CD4-positive, alpha-beta T cell (primary cell): Measurements from ENCODE around the gene PIK3R6. TPM values are rescaled to one million over a fixed set of nuclear protein-coding genes. Genes with fewer than 3 reads are reported as not detected.

Experiments
- ATAC-seq: fragments of 200-7000 bp; cut with Tn5 transposase; one replicate; pipeline ENCODE4 v1.10.0; 2022; ENCODE audit warnings: mild to moderate bottlenecking; ENCODE audit not compliant: poor library complexity
- CTCF ChIA-PET: fragments of 350-600 bp; sonication (Branson Sonifier 250); formaldehyde crosslinking; loops from one replicate; lab custom pipeline; 2021; ENCODE audit warnings: antibody characterized with exemption, inconsistent platforms; lab: Charles Lee
- POLR2A ChIA-PET: fragments of 350-600 bp; sonication (Branson Sonifier 250); formaldehyde crosslinking; loops from one replicate; lab custom pipeline; 2021; ENCODE audit warnings: antibody characterized with exemption, inconsistent platforms; lab: Charles Lee
- DNase-seq, 14 experiments: peaks; one replicate each; pipeline ENCODE4 v3.0.0-alpha.2; 2013 to 2020; ENCODE audit warnings: mixed read lengths in 2 of 14
- H3K27ac ChIP-seq, 2 donors: one replicate each; pipeline versions ENCODE4 v1.5.1 to v1.7.0; 2013; ENCODE audit warnings: low read length in 2 of 2, low read depth in 1 of 2, mild to moderate bottlenecking in 1 of 2
- H3K27me3 ChIP-seq, 2 experiments: 1 replicate in 1 of 2; 2 replicates in 1 of 2; pipeline versions ENCODE4 v1.6.1 to v1.7.0; 2013; ENCODE audit warnings: low read length in 2 of 2, control low read depth in 1 of 2, mild to moderate bottlenecking in 1 of 2, moderate library complexity in 1 of 2; ENCODE audit not compliant: insufficient read depth in 2 of 2, control insufficient read depth in 1 of 2
- H3K36me3 ChIP-seq: one replicate; pipeline ENCODE4 v1.6.1; 2013; ENCODE audit warnings: low read length, control low read depth; ENCODE audit not compliant: insufficient read depth
- H3K4me1 ChIP-seq: one replicate; pipeline ENCODE4 v1.6.1; 2013; ENCODE audit warnings: low read length, control low read depth; ENCODE audit not compliant: insufficient read depth
- H3K4me3 ChIP-seq: one replicate; pipeline ENCODE4 v1.5.1; 2013; ENCODE audit warnings: mild to moderate bottlenecking, low read length, moderate library complexity
- H3K9me3 ChIP-seq, 2 experiments: 1 replicate in 1 of 2; 2 replicates in 1 of 2; pipeline versions ENCODE4 v1.6.1 to v1.7.0; 2013; ENCODE audit warnings: low read length in 2 of 2, mild to moderate bottlenecking in 2 of 2, control low read depth in 1 of 2, moderate library complexity in 1 of 2; ENCODE audit not compliant: control insufficient read depth in 1 of 2, insufficient read depth in 1 of 2
- H3K27ac Mint-ChIP-seq: one replicate; pipeline ENCODE4 v1.8.0; 2020; ENCODE audit warnings: mixed read lengths
- H3K27me3 Mint-ChIP-seq: one replicate; pipeline ENCODE4 v1.8.0; 2021; ENCODE audit warnings: mixed read lengths
- H3K36me3 Mint-ChIP-seq: one replicate; pipeline ENCODE4 v1.8.0; 2021; ENCODE audit warnings: low read depth, mixed read lengths
- H3K4me1 Mint-ChIP-seq: one replicate; pipeline ENCODE4 v1.8.0; 2021; ENCODE audit warnings: low read depth, mixed read lengths
- H3K4me3 Mint-ChIP-seq: one replicate; pipeline ENCODE4 v1.8.0; 2020; ENCODE audit warnings: mild to moderate bottlenecking, mixed read lengths
- H3K9me3 Mint-ChIP-seq: one replicate; pipeline ENCODE4 v1.8.0; 2020; ENCODE audit warnings: mixed read lengths
- CTCF ChIP-seq: fragments of 200-600 bp; IDR thresholded peaks from one replicate; pipeline ENCODE4 v1.8.0; 2022; ENCODE audit warnings: antibody characterized with exemption, mild to moderate bottlenecking
- intact Hi-C, 2 experiments: fragments of 100-400 bp; cut with DNase I in 1 of 2; cut with micrococcal nuclease in 1 of 2; formaldehyde crosslinking; loops; one replicate each; pipeline versions ENCODE4 v1.15.1 to v1.9.0; 2023 to 2025; cut with DNase I, micrococcal nuclease
- total RNA-seq, 174 experiments: library from RNA in 2 of 174; stranded (reverse) in 2 of 174; gene quantifications; one replicate each; pipeline ENCODE4 v1.2.3 and lab custom pipeline; 2021 to 2026

The PIK3R6 gene
- total RNA-seq, 2 experiments from 2014 or later = 0.50 to 0.60 TPM

GRCh38 chr17:8894673-8895578 is 27.5 kb upstream of the PIK3R6 start:
- Mint-ChIP-seq H3K36me3 (peaks cover 80% of the 10 kb centered on the region), H3K9me3 (no peaks in the 10 kb centered on the region), H3K27ac (peak overlapping the region; percentile 93), H3K27me3 (no peaks in the 10 kb centered on the region), H3K4me1 (peaks cover 58% of the 10 kb centered on the region), H3K4me3 (peak overlapping the region; percentile 1)
- H3K4me1 ChIP-seq = peaks cover 61% of the 10 kb centered on the region
- peak; percentile 77 for TF ChIP-seq CTCF
- POLR2A ChIA-PET = interaction anchor here (1.6 kb wide), 1 partner anchor 70 kb away, joined by 10 read pairs; the partner anchor contains the start of gene PIK3R5
- H3K4me3 ChIP-seq = no peak overlapping the region
- CTCF ChIA-PET = interaction anchor here (0.5 to 2.5 kb wide), 12 partner anchors 9 to 157 kb away, joined by 3 to 16 read pairs (median 4); no protein-coding TSS in a partner anchor
- peak in 12 of 14 experiments; percentile 23 to 79 (median 42) for DNase-seq
- ATAC-seq = peak; percentile 20
- peaks cover 78% of the 10 kb centered on the region for H3K36me3 ChIP-seq
- H3K27ac ChIP-seq = no peak overlapping the region
- H3K9me3 ChIP-seq = no peaks in the 10 kb centered on the region
- no peaks in the 10 kb centered on the region for H3K27me3 ChIP-seq
- intact Hi-C loops = loop anchor here (2.0 to 10.0 kb wide), 7 partner anchors 47 to 1863 kb away; partner anchors contain the start of genes RPL26 (in 1 of the 2) and SPDYE4 (in 1 of the 2)

- no peak overlapping the region for H3K4me3 Mint-ChIP-seq
- POLR2A ChIA-PET = interaction anchor here (1.6 kb wide), 1 partner anchor 71 kb away, joined by 10 read pairs; the partner anchor contains the start of gene PIK3R5
- intact Hi-C loops = loop anchor here (2.0 to 10.0 kb wide), 4 partner anchors 101 to 479 kb away; partner anchors contain the start of gene SPDYE4 (in 1 of the 2)
- CTCF ChIA-PET = interaction anchor here (0.5 to 2.5 kb wide), 9 partner anchors 10 to 156 kb away, joined by 3 to 16 read pairs (median 5); no protein-coding TSS in a partner anchor
- DNase-seq (no peak), ATAC-seq (no peak)
- H3K27ac ChIP-seq = no peak overlapping the region
- TF ChIP-seq CTCF = no peak
- no peaks in the 10 kb centered on the region for H3K27me3 Mint-ChIP-seq
- H3K4me1 ChIP-seq = peaks cover 55% of the 10 kb centered on the region
- no peaks in the 10 kb centered on the region for H3K9me3 Mint-ChIP-seq
- H3K36me3 Mint-ChIP-seq = peaks cover 82% of the 10 kb centered on the region
- no peak overlapping the region for H3K4me3 ChIP-seq
- peaks cover 85% of the 10 kb centered on the region for H3K36me3 ChIP-seq
- peaks cover 52% of the 10 kb centered on the region for H3K4me1 Mint-ChIP-seq
- H3K9me3 ChIP-seq = no peaks in the 10 kb centered on the region
- no peaks in the 10 kb centered on the region for H3K27me3 ChIP-seq
- H3K27ac Mint-ChIP-seq = no peak overlapping the region
Observed at GRCh38 chr17:8894202-8894671, 26.8 kb upstream of the PIK3R6 start.

GRCh38 chr17:8893621-8894201 is 26.2 kb upstream of the PIK3R6 start:
- Histone ChIP-seq H3K36me3 (peaks cover 91% of the 10 kb centered on the region), H3K4me3 (no peak overlapping the region), H3K27me3 (no peaks in the 10 kb centered on the region), H3K27ac (no peak overlapping the region), H3K4me1 (peaks cover 49% of the 10 kb centered on the region), H3K9me3 (no peaks in the 10 kb centered on the region)
- TF ChIP-seq CTCF = no peak
- H3K4me3 Mint-ChIP-seq = no peak overlapping the region
- peaks cover 47% of the 10 kb centered on the region for H3K4me1 Mint-ChIP-seq
- ChIA-PET CTCF (interaction anchor here (2.2 kb wide), 1 partner anchor 109 kb away, joined by 6 read pairs; no protein-coding TSS in a partner anchor), POLR2A (no interaction called here)
- H3K27ac Mint-ChIP-seq = no peak overlapping the region
- H3K27me3 Mint-ChIP-seq = no peaks in the 10 kb centered on the region
- DNase-seq (no peak), ATAC-seq (no peak)
- intact Hi-C loops = loop anchor here (2.0 to 10.0 kb wide), 4 partner anchors 101 to 479 kb away; partner anchors contain the start of gene SPDYE4 (in 1 of the 2)
- H3K9me3 Mint-ChIP-seq = no peaks in the 10 kb centered on the region
- peaks cover 82% of the 10 kb centered on the region for H3K36me3 Mint-ChIP-seq
